MCF 10A (cell line): ENCODE data around the gene MAEL. TPM values are rescaled to one million over a fixed set of nuclear protein-coding genes. Genes with fewer than 3 reads are reported as not detected.
A peak's percentile ranks its signal among the peaks of the same experiment; 100 is the strongest.

Experiments
- BruUV-seq: library from RNA; stranded (reverse); fragments of 400-500 nt; replicated peaks from 2 replicates; lab custom pipeline; 2021; lab: Mats Ljungman, UMichigan
- CTCF ChIA-PET: fragments of 300-600 bp; sonication (Branson Sonifier 250); formaldehyde crosslinking; extraction: SDS; loops from one replicate; lab custom pipeline; 2021; ENCODE audit warnings: antibody characterized with exemption, inconsistent platforms; lab: Yijun Ruan, JAX
- POLR2A ChIA-PET: fragments of 300-600, 350-650 bp; sonication (Branson Sonifier 250); formaldehyde crosslinking; extraction: SDS; loops from one replicate; lab custom pipeline; 2020; ENCODE audit warnings: antibody characterized with exemption, inconsistent platforms; lab: Yijun Ruan, JAX
- DNase-seq: peaks from one replicate; pipeline ENCODE4 v3.0.0-alpha.2; 2018; ENCODE audit not compliant: unreplicated experiment
- H3K27ac Mint-ChIP-seq: one replicate; pipeline ENCODE4 v1.8.0; 2022; ENCODE audit warnings: mild to moderate bottlenecking, low read depth, mixed read lengths; ENCODE audit not compliant: unreplicated experiment
- H3K27me3 Mint-ChIP-seq: one replicate; pipeline ENCODE4 v1.8.0; 2022; ENCODE audit warnings: mixed read lengths; ENCODE audit not compliant: insufficient read depth, unreplicated experiment
- H3K36me3 Mint-ChIP-seq: one replicate; pipeline ENCODE4 v1.8.0; 2022; ENCODE audit warnings: mild to moderate bottlenecking, moderate library complexity, mixed read lengths; ENCODE audit not compliant: insufficient read depth, unreplicated experiment
- H3K4me1 Mint-ChIP-seq: one replicate; pipeline ENCODE4 v1.8.0; 2022; ENCODE audit warnings: mixed read lengths; ENCODE audit not compliant: insufficient read depth, unreplicated experiment
- H3K4me3 Mint-ChIP-seq: one replicate; pipeline ENCODE4 v1.8.0; 2022; ENCODE audit warnings: mild to moderate bottlenecking, moderate library complexity, mixed read lengths; ENCODE audit not compliant: unreplicated experiment
- H3K9me3 Mint-ChIP-seq: one replicate; pipeline ENCODE4 v1.8.0; 2022; ENCODE audit warnings: mixed read lengths; ENCODE audit not compliant: unreplicated experiment
- intact Hi-C: fragments of 100-400 bp; cut with micrococcal nuclease; formaldehyde crosslinking; loops from 2 replicates; pipeline ENCODE4 v1.14.1; 2022
- total RNA-seq: library from RNA; stranded (reverse); gene quantifications from 2 replicates; pipeline ENCODE4 v1.2.3, GENCODE V29; 2022
- TF ChIP-seq, protein P1 (sequence below): fragments of 200-600 bp; IDR thresholded peaks from one replicate; pipeline ENCODE4 v1.8.0; 2022; ENCODE audit warnings: antibody characterized with exemption, mild to moderate bottlenecking; ENCODE audit not compliant: unreplicated experiment

MAEL gene
- total RNA-seq, 1 experiment from 2014 or later: not detected

- H3K36me3 Mint-ChIP-seq: no peaks in the 10 kb centered on the region
- no TSS peak for BruUV-seq
- no peaks in the 10 kb centered on the region for H3K9me3 Mint-ChIP-seq
- POLR2A ChIA-PET: interaction anchor here (0.6 to 5.9 kb wide), 7 partner anchors 103 to 221 kb away, joined by 3 to 93 read pairs (median 3); partner anchors contain the start of gene POGK
- peak; percentile 26 for DNase-seq
- intact Hi-C loops: no loop called here
- H3K4me3 Mint-ChIP-seq: no peak overlapping the region
- H3K27me3 Mint-ChIP-seq: no peaks in the 10 kb centered on the region
- no peak overlapping the region for H3K27ac Mint-ChIP-seq
- CTCF ChIA-PET: interaction anchor here (0.5 to 18.6 kb wide), 105 partner anchors 8 to 1764 kb away, joined by 3 to 1662 read pairs (median 6); partner anchors contain the start of genes ILDR2, POGK, POU2F1 and STYXL2
- TF ChIP-seq, protein P1, sequence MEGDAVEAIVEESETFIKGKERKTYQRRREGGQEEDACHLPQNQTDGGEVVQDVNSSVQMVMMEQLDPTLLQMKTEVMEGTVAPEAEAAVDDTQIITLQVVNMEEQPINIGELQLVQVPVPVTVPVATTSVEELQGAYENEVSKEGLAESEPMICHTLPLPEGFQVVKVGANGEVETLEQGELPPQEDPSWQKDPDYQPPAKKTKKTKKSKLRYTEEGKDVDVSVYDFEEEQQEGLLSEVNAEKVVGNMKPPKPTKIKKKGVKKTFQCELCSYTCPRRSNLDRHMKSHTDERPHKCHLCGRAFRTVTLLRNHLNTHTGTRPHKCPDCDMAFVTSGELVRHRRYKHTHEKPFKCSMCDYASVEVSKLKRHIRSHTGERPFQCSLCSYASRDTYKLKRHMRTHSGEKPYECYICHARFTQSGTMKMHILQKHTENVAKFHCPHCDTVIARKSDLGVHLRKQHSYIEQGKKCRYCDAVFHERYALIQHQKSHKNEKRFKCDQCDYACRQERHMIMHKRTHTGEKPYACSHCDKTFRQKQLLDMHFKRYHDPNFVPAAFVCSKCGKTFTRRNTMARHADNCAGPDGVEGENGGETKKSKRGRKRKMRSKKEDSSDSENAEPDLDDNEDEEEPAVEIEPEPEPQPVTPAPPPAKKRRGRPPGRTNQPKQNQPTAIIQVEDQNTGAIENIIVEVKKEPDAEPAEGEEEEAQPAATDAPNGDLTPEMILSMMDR: peak; percentile 28
- H3K4me1 Mint-ChIP-seq: peaks cover 5% of the 10 kb centered on the region
Observed at GRCh38 chr1:167060141-167061072, 71.3 kb downstream of the MAEL start.

GRCh38 chr1:167061073-167061464, 72.0 kb downstream of the MAEL start:
- no peaks in the 10 kb centered on the region for H3K36me3 Mint-ChIP-seq
- BruUV-seq: no TSS peak
- ChIA-PET POLR2A (interaction anchor here (0.6 to 5.9 kb wide), 4 partner anchors 150 to 662 kb away, joined by 3 to 93 read pairs (median 3); no protein-coding TSS in a partner anchor), CTCF (interaction anchor here (0.5 to 18.6 kb wide), 43 partner anchors 11 to 1763 kb away, joined by 3 to 1662 read pairs (median 5); partner anchors contain the start of genes ILDR2, POGK, POU2F1 and STYXL2)
- DNase-seq: no peak
- no peaks in the 10 kb centered on the region for H3K27me3 Mint-ChIP-seq
- peaks cover 5% of the 10 kb centered on the region for H3K4me1 Mint-ChIP-seq
- no peaks in the 10 kb centered on the region for H3K9me3 Mint-ChIP-seq
- H3K4me3 Mint-ChIP-seq: no peak overlapping the region
- intact Hi-C loops: no loop called here
- TF ChIP-seq, protein P1: no peak
- H3K27ac Mint-ChIP-seq: no peak overlapping the region

DNA sequence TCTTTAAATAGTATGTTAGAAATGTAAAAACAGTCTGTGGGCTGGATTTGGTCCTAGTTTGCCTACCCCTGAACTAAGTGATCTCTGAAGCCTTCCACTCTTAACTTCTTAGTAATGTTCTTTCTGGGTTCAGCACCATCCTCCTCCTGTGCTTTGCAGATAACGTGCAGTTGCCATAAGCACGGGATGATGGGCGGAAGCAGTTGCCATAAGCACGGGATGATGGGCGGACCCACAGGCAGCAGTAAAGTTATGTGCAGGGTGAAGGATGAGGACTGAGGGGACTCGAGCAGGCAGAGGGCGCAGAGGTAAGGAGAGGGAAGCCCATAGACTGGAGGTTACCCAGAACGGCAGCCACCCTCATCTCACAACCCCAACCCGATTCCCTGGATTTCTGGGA, 75.5 kb downstream of the MAEL start:
- H3K27ac Mint-ChIP-seq: no peak overlapping the region
- H3K36me3 Mint-ChIP-seq: no peaks in the 10 kb centered on the region
- no peak for DNase-seq
- TF ChIP-seq, protein P1: no peak
- ChIA-PET CTCF (interaction anchor here (0.5 to 18.6 kb wide), 13 partner anchors 10 to 1703 kb away, joined by 3 to 1662 read pairs (median 4); partner anchors contain the start of gene POU2F1), POLR2A (interaction anchor here (0.5 to 0.9 kb wide), 3 partner anchors 50 to 203 kb away, joined by 3 to 4 read pairs (median 3); no protein-coding TSS in a partner anchor)
- intact Hi-C loops: no loop called here
- H3K9me3 Mint-ChIP-seq: no peaks in the 10 kb centered on the region
- H3K27me3 Mint-ChIP-seq: no peaks in the 10 kb centered on the region
- BruUV-seq: no TSS peak
- no peaks in the 10 kb centered on the region for H3K4me1 Mint-ChIP-seq
- no peak overlapping the region for H3K4me3 Mint-ChIP-seq

DNA sequence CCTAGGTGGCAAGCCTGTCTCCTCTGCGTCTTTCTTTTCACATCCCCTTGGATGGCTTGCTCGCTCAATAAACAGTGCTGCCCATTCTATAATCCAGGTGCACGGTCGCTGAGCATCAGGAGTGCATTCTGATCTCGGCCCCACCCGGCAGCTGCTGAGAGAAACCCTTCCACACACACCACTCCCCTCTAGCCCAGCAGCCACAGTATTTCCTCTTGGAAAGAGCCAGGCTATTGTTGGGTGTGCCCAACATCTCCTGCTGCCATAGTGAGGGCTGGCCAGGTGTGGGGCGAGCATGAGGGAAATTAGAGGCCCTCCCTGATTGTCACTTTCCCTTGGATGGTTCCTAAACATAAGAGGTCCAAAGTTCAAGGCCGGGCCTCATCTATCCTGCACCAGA, 76.4 kb downstream of the MAEL start:
- H3K27me3 Mint-ChIP-seq: peaks cover 8% of the 10 kb centered on the region

More for the DNA sequence above, 76.4 kb downstream of the MAEL start:
- no TSS peak for BruUV-seq
- Mint-ChIP-seq H3K27ac (no peak overlapping the region), H3K4me1 (no peaks in the 10 kb centered on the region), H3K9me3 (no peaks in the 10 kb centered on the region), H3K4me3 (no peak overlapping the region), H3K36me3 (no peaks in the 10 kb centered on the region)
- intact Hi-C loops: no loop called here
- CTCF ChIA-PET: interaction anchor here (0.5 to 18.6 kb wide), 27 partner anchors 8 to 1143 kb away, joined by 3 to 1662 read pairs (median 5); partner anchors contain the start of genes POU2F1 and STYXL2
- DNase-seq: no peak
- POLR2A ChIA-PET: interaction anchor here (0.5 to 2.4 kb wide), 3 partner anchors 49 to 358 kb away, joined by 3 to 29 read pairs (median 4); partner anchors contain the start of gene POU2F1
- TF ChIP-seq, protein P1: no peak
